Stimulated activated CD4-positive, alpha-beta T cell treated with anti-CD3 and anti-CD28 coated beads, TNF-alpha, amount 100 ng/mL, for 24 hours (primary cell): ENCODE measurements around the gene CAMK1G.
A peak's percentile ranks its signal among the peaks of the same experiment; 100 is the strongest.

ENCODE experiments used
- DNase-seq, 3 experiments: peaks; one replicate each; pipeline ENCODE4 v3.0.0-alpha.2; 2020; ENCODE audit warnings: low read depth in 3 of 3

CAMK1G gene

DNA sequence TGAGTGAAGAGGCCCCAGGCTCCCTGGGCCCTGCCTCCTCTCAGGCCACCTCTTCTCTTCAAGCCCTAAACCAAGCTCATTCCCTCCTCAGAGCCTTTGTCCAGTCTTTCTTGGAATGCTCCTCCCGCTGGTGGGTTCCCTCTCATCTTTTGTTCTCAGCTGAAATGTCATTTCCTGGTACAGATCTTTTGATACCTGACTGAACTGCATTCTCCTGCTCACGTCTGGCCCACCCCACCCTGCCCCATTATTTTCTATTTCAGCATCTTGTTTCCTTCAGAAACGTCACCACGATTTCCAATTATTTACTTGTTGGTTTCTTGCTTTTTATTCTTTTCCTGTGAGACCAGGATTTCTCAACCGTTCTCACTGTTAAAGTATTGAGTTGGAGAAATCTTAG, 52.3 kb downstream of the CAMK1G start:
- no peak for DNase-seq

DNA sequence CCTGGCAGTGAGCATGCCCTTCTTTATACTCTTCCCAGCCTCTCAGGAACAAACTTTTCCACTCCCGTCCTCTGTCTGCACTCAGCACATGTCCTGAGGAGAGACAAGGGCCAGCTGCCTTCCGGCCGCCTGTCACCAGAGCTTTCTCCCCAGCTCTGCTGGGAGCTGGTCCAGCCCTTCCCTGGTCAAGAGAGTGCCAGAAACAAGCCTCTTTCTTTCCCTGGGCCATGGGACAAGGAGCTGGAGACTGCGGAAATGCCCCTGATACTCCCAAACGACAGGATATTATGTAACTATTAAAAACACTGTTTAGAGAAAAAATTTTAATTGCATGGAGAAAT, 58.3 kb downstream of the CAMK1G start:
- DNase-seq: no peak

DNA sequence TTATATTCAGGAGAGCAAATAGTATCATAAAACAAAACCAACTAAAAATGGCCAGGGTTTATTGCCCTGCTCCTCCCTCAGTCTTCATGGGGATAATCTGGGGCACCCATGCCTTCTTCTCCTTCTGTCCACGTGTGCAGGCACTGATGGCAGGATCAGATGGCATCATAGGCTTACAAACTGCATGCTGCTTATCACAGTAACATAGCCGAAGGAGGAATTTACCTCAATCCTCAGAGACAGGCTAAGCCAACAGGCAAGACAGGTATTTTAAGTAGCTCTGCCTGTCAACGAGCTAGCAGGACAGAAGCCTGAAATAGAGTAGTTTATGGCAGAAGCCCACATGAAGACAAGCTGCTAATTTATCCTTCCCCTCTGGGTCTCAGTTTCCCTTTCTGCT, 59.3 kb downstream of the CAMK1G start:
- no peak for DNase-seq

DNA sequence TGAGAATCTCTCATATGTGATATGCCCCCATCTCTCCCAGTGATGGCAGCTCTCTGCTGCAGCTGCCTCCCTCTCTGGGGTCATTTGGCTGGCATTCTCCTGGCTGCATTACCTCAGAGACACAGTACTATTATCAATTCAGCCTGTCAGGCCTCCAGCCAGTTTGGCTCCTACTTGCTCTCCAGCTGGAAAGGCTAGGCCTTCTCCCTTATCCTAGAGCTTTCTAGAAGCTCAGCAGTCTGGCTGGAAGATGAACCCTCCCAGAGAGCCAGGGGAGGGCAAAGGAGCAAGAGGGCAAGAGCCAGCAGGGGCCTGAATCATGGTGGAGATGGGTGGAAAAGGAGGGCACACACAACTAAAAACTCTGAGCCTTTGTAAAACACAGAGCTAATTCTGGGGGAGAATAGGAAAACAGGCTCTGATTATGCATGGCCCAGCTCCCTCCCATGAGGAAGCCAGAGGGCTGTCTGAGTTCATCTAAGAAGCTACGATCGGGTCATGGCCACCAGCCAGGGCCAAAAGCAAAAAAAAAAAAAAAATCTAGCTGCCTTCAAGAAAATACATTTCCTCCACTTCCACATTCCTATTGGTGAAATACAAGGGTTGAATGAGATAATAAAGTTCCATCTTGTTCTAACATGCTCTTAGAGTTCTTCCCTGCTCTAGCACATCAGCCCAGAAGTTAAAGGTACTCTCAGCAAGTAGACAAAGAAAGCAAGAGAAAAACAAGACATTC, 59.9 kb downstream of the CAMK1G start:
- no peak for DNase-seq

DNA sequence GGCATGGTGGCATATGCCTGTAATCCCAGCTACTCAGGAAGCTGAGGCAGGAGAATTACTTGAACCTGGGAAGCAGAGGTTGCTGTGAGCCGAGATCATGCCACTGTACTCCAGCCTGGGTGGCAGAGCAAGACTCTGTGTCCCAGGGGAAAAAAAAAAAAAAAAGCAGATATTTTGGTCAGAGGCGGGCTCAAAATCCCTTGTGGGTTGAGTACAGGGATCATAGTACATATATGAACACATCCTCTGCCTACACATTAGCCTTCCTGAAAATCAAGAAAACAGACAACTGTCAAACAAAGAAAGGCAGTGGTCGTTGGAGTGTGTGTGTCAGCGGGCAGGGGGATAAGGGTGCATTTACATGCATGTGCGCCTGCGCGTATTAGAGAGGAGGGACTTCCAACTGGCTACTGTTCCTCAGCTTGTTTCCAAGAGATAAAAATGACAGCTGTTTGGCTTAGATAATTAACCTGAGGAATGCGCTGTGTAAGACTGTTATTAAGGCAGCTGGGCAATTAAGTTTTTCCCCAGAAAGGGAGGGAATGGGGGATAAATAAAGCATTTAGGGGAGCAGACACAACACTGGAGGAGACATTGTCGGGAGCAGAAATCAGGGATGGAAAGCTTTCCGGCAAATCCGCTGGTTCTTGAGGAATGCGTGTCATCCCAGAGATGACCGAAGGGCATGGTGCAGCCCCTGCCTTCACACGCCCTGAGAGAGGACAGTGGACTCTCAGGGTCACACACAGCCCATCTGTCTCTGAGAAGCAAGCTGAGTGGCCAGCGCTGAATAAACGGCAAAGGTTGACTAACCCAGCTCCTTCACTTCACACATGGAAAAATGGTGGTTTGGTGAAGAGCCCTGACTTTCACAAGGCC, 62.3 kb downstream of the CAMK1G start:
- no peak for DNase-seq

DNA sequence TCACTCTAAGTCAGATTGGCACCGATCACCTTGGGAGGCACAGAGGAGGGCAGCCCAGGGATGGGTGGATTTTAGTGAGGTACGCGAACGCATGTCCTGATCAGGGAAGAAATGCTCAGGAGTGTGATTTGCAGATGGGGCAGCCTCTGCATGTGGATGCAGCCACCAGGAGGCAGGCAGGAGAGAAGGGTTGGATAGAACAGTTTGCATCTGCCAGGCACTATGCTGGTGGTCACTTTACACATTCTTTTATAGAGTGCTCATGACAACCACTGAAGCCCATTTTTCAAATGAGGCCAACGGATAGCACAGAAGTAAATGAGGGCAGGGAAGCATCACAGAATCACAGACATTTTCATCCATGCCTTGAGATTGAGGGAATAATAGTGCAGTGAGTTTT, 63.0 kb downstream of the CAMK1G start:
- no peak for DNase-seq

DNA sequence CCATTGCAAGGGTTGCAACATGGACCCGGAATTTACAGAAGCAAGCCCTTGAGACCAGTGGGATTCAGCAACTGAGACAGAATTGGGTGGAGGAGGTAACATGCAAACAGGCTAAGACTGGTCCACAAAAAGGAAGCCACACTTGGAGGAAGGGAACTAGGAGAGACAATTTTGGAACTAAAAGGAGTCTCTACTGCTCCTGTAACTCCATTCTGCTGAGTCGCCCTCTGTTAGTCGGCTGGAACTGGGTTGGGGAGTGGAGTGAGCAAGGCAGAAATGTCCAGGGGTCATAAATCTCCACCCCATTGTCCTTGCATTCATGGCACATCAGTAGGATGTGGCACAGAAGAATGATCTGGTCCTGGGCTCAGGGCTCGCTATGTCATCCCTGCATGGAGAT, 63.6 kb downstream of the CAMK1G start:
- DNase-seq: no peak

DNA sequence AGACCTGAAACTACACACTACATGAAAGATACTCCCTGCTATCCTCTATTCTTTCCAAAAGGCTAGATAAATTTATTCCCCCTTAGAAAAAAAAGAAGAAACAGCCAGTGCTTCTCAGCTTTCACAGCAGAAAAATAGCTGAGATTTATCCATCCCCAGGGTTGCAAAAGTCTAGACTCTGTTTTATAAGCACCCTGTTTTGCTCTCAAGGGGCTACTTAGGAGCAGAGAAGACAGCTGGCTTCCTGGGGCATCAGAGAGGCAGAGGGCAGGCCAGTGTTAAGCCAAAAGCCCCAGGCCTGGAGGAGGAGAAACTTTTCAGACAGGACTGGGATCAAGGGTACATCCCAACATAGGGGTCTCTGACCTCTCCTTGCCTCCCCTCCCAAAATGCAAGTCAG, 64.8 kb downstream of the CAMK1G start:
- DNase-seq: no peak

DNA sequence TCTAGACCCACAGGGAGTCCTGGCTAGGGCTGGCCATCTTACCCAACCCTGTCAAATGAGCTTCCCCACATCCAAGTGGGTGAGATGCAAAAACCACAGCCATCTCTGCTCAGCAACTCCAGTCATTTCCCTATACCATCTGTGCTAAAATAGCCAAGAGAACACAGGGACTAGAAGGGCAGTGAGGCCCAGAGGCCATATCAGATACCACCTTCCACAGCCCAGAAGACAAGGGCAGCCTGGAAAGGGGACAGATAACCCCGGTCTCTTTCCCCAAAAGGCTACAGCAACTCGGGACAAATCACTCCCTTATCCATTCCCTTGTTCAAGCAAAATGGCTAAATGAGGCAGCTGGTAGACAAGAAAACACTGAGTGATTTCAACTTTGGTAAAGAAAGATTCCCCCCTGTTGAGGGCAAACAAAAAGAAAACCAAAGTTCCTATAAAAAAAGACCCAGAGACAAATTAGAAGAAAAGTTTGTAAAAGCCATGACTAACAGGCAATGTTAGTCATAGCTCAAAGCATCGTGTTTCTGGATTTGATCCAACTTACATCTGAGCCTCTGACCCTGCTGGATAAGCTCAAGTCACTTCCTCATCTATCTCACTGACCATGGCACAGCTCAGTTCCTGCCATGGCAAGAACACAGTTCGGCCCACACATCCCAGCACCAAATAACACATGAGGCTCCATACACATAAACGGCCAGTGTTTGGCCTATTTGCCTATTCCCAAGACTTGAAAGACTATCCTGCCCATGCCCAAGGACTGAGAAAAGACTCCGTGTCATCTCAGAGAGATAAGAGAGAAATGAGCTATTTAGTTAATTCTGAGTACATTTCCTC, 65.6 kb downstream of the CAMK1G start:
- no peak for DNase-seq

DNA sequence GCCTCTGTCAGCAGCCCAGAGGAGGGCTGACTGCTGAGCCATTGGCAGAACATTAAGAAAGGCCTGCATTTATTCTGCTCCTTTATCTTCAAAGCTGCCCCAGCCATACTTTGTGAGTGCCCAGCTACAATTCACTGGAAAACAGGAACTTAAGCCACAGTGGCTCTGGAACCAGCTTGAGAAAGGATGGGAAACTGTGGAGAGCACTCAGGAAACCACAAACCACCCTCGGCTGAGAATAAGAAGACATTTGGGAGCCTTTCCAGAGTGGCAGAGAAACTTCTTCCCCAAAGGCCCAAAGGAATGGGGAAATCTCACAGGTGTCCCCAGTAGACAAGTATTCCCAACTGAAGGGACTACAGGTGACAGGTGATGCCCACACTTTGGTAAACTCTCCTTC, 66.9 kb downstream of the CAMK1G start:
- DNase-seq: no peak

DNA sequence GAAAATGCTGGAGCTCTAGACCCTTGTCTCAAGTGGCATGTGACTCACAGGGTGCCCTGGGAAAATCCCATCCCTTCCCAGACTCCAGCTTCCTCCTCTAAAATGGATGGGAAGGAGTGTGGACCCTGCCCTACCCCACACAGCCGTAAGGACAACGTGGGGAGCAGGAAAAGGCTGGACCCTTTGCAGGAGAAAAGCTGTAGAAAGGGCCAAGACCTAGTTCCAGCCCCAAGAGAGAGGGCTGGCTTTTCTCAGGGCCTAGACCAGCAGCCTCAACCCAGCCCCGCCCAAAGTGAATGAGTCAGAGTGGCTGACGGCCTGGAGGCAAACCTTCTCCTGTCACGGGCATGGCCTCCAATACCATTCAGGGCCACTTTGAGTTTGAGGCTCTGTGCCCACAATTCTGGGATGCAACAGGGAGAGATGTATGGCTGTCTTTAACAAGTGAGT, 67.6 kb downstream of the CAMK1G start:
- DNase-seq: peak; percentile 17 to 70 (median 29)

DNA sequence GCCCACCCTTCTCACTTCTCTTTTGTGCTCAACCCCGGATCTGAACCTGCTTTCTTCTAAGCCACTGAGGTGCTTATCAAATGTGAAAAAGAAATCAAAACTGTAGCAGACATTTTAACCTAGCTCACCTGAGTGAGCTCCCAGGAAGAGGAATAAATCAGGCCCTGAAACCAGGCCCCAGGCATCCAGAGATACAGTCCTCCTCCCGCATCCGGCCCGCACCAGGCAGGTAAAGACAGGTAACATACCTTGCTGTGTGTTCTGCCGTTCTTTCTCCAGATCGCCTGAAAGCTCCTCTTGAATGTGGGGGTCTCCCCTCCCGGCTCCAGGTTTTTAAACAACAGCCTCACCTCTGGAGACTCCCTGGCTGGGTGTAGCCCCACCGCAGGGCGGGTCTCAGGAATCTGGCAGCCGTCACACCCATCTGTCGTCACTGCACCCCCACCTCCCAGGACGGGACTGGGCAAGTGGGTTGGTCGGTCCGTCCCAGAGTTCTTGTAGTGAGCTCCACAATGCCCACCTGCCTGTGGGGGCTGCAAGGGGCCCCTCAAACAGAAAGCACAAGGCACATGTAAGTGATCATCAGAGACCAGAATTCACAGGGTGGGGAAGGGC, 68.7 kb downstream of the CAMK1G start, which contains the start of gene LAMB3:
LAMB3 (minus strand) TSS at position 305 of the 615 bp plus-strand sequence. CDS start 1,481 bp downstream, outside the sequence.
- no peak for DNase-seq

DNA sequence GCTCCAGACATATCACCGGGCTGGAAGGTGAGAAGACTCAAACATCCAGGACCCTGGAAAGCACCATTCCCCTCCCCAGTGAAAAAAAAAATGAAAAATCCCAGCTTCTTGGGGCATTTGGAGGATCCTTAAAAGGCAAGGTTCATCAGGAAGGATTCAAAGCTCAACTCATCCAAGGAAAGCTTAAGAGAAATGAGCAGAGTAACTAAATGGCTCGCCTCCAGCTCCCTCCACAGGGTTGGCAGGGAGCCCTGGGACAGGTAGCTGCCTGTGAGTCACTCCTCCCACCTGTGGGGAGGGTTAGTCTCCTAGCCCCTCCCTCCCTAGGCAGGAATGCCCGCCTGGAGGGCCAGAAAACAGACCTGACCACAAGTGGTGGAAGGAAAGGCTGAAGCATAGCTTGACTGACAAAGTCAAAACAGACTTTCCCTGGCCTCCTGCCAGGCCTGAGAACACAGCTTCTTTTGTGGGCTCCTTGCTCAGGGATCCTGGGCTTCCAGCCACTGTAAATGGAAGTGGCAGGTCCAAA, 69.4 kb downstream of the CAMK1G start:
- peak in 2 of 3 experiments; percentile 17 to 65 for DNase-seq

DNA sequence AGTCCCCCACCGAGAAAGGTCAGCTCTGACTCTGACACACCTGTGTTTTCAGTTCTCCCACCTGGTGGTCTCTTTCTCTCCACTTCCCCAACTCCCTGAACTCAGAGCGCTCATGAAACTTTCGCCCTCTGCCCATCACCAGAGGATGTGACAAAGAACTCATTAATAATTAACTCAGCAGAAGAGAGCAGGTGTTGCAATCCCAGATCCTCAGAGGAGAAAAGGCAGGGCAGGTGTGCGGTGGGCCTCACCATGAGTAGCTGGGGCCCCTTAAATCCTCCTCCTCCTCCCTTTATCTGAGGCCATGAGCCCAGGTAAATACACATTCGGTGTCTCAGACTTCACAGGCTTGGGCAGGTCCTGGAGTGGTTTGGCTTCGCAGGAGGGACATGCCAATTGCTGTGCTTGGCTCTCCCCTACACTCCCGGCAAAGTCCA, 70.4 kb downstream of the CAMK1G start:
- DNase-seq: no peak

DNA sequence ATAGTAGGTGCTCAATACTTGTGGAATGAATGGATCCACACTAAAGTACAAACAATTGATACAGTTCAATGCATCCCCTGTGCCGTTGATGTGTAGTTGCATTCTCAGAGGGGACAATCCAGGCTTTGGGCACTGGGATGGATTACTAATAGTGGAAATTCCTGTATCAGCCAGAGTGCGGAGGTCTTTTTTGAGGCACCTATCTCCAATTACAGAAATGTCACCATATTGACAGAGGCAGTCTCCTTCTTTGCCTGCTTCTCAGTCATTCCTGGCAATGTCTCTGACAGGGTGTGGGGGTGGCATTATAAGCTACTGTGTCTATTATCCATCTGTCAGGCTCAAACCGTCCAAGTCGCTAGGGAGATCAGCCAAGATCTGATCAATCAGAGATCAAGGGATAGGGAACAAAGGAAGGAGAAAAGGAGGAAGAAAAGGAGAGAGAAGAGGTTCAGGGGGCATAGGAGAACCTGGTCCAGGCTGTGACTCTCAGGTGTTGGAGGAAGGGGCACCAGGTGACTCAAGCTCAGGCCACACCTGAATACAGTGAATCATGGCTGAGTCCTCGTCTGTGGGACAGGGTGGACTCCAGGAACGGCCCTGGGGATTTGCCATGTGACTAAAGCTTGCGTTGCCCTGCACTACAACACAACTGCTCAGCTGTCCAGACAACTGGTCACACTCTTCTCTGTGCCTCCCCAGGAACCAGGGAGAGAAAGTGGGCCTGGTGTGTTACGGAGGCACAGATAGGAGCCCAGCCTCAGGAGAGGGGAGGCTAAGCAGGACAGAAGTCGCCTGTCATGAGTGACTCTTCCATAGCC, 72.1 kb downstream of the CAMK1G start:
- DNase-seq: no peak

DNA sequence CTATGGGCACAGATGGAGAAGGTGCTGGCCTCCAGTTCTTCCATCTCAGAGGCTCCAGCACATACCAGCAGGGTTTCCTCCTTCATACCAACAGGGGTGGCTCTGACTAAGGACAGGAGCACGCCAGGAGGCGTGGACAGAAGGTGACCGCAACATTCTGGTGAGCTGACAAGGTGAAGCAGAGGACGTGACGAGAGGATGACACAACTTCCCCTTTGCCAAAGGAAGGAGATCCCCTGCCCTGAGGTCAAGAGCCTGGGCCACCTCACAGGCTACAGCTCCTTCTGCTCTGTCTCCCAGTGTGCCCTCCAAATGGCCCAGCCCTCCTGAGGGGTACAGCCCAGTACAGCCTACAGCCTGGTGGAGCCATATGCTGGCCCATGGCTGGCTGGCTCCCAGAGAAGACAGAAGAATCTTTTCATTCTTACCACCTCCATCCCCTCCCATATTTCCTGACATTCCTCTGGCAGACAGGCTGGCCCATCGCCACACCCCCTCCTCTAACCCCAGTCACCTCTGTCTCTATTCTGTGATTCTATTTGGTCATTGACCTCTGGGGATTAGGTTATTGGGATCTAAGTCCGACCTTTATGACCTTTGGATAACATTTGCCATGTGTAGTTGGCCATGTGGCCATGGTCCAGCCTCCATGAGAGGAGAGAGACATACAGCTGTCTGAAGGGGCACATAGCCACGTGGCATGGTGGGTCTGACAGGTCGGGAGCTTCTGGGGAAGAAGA, 73.8 kb downstream of the CAMK1G start:
- no peak for DNase-seq

DNA sequence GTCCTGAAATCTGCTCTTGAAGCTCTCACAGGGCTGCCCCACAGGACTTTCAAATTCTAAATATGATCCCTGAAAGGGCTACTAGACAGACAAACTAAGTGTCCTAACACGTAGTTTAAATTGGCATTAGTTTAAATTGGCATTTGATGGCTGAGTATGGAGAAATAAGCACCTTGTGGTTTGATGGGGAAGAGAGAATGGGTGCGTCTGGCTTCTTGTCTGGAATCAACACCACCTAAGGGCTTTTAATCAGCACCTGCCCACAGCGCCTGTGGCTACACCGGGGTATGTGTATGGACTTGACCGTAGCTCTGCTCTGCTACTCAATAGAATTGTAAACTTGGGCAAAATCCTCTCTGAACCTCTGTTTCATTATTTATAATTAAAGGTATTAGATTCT, 74.4 kb downstream of the CAMK1G start:
- DNase-seq: no peak

DNA sequence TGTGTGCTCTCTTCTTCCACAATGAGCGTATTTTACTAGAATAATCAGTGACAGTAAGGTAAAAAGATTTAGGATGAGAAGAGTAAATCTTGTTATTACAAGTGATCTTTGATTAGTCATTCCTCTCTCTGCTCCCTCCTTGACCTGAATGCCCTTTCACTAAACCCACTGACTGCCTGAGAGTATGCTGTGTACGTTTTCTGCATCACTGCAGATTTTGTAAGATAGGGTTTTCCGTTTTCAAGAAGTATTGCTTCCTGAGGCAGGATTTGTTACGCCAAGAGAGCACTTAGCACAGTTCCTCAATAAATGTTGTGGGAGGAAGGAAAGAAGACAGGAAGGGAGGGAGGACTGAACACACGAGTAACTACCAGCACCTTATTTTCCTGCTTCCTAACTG, 76.4 kb downstream of the CAMK1G start:
- no peak for DNase-seq

DNA sequence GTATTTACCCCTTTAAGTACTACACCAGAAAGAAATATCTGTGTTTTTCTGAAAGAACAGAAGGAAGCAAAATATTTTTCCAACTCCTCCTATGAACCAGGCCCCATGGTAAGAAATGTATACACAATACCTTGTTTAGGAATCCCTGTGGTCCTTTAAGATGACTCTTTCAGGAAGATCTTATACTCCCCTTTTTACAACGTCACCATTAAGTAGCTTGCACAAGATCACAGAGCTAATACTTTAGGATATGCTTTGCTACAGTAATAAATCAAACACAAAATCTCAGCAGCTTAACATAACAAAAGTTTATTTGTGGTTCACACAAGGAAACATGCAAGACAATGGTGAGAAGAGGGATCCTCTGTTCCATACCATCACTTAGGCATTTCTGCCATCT, 77.6 kb downstream of the CAMK1G start:
- DNase-seq: no peak

DNA sequence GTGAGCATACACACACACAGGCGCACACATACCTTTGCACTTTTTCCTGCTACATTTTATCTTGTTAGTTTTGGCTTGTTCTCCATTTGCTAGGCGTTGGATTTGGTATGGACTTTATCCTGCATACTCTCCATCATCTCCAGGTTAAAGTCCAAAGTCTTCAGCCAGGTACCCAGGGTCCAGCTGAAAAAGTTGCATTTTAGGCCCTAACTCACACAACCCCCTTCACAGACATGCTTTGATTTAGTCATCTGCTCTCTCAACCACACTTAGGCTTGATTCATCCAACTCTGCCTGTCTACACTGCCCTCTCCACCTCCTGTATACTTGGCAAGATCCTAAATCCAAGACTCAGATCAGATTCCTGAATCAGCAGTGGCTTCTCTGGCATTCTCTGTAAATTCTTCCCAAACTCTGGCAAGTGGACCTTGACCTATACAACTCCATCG, 79.4 kb downstream of the CAMK1G start:
- DNase-seq: no peak
